Posterior vena cava (tissue), 2 donors: ENCODE results near the gene CGNL1. TPM values are rescaled to one million over a fixed set of nuclear protein-coding genes. Genes with fewer than 3 reads are reported as not detected.
A peak's percentile ranks its signal among the peaks of the same experiment; 100 is the strongest.

Source experiments
- DNase-seq: peaks from one replicate; pipeline ENCODE4 v3.0.0-alpha.2; 2020; ENCODE audit warnings: low spot score
- intact Hi-C, 2 donors: fragments of 100-400 bp; cut with DNase I; formaldehyde crosslinking; loops; one replicate each; pipeline versions ENCODE4 v1.14.1 to v1.14.2; 2022 to 2023
- total RNA-seq, 2 donors: library from RNA; stranded (reverse); fragmentation: NEBNext Ultra II Directional; extraction: Animal tissue kit (Norgen Biotek cat#: 25700); gene quantifications; one replicate each; pipeline ENCODE4 v1.2.1, GENCODE V29; 2021
- donor health status: DM: yes; HTN: yes; CAD: no.
- donor health status: DM: yes; HTN: yes; CAD: no.

The CGNL1 gene
- total RNA-seq, 2 donors from 2014 or later: 20.0 to 24.4 TPM

- intact Hi-C loops: no loop called here
- DNase-seq: no peak
Measured at GRCh38 chr15:57411945-57412768, 35.9 kb downstream of the CGNL1 start.

DNA sequence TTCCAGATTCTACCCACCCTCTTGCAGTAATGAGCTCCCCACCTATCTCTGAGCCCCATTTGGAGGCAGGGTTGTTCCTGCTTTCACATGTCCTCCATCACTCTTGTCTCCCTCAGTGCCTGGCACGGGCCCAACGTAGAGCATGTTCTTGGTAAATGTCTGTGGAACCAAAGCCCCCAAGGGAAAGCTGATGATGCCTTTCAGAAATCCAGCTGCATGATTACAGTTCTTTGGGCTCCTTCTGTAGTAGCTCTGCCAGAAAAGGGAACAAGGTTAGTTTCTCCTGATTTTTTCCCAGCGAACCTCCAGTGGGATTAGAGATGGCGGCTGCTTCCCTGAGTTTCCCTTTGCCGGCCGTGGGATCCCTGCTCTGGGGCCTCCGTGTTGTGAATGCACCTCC is 39.3 kb downstream of the CGNL1 start:
- no peak for DNase-seq
- intact Hi-C loops: no loop called here

GRCh38 chr15:57418635-57419034 is 42.3 kb downstream of the CGNL1 start:
- intact Hi-C loops: no loop called here
- no peak for DNase-seq

- DNase-seq: no peak
- intact Hi-C loops: no loop called here
Measured at GRCh38 chr15:57419335-57419734, 43.0 kb downstream of the CGNL1 start.

DNA sequence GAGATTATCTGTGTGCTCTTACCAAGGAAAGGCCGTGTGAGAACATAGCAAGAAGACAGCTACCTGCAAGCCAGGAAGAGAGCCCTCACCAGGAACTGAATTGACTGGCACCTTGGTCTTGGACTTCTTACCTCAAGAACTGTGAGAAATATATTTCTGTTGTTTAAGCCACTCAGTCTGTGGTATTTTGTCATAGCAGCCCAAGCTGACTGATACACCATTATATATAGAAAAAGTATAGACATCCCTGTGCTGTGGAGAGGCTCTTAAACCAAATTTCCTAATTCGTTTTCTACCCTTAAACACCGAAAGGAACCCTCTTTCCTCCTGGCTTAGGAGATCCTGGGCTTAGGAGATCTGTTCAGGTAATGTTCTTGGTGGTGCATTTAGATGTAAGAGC is 44.8 kb downstream of the CGNL1 start:
- intact Hi-C loops: no loop called here
- DNase-seq: no peak

DNA sequence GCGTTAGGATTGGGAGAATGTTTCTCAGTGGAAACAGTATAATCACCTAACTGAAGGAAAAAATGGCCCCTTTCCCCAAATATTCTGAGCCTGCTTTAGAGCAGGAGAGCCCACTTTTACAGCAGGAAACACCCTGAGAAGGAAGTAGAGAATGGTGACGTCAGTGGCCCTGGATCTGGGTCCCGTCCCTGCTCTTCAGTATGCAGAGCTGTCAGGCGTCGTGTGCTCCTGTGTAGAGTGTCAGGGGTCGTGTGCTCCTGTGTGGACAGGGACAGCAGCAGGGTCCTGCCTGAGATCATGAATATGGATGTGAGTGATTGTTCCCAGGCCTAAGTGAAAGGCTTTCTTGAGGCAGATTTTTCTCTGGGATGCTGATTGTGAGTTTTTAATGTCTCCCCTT is 45.2 kb downstream of the CGNL1 start:
- DNase-seq: no peak
- intact Hi-C loops: no loop called here

- no peak for DNase-seq
- intact Hi-C loops: no loop called here
Measured at GRCh38 chr15:57422113-57422754, 45.9 kb downstream of the CGNL1 start.

- intact Hi-C loops: no loop called here
- DNase-seq: no peak
Measured at GRCh38 chr15:57423599-57424140, 47.4 kb downstream of the CGNL1 start.

- intact Hi-C loops: no loop called here
- no peak for DNase-seq
Measured at GRCh38 chr15:57424628-57425405, 48.5 kb downstream of the CGNL1 start.

DNA sequence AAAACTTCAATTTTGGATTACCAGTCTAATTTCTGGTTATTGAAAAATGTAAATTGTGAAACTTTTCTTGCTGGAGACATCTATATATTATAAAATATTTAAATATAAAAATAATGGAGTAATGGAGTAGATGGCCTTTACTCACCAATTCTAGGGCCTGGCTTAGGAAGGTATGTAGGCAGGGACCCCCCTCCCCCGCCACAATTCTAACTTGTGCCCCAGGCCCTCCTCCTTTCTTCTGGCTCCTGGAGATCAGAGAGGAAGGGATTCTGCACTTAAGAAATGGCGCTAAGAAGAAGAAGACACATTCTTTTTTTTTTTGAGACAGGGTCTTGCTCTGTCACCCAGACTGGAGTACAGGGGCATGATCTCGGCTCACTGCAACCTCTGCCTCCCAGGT is 49.5 kb downstream of the CGNL1 start:
- intact Hi-C loops: no loop called here
- DNase-seq: no peak

DNA sequence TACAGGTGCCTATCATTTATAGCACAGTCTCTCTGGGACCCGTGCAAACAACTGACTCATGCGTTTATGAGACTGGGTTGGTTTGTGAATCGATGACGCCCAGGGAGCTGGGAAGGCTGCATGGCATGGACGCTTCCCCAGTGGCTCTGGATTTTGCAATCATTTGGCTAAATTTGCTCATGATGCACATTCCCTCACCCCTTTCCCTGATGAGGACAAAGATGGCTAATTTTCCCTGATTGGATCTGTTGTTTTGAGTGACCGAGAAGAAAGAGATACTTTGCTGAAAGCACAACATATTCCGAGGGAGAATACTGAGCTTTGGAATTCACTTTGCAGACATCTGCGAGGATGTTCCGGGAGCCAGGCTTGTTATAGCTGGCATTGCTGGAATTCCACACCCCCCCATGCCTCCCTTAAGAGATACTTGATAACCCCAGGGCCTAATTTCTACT is 51.1 kb downstream of the CGNL1 start:
- intact Hi-C loops: no loop called here

DNA sequence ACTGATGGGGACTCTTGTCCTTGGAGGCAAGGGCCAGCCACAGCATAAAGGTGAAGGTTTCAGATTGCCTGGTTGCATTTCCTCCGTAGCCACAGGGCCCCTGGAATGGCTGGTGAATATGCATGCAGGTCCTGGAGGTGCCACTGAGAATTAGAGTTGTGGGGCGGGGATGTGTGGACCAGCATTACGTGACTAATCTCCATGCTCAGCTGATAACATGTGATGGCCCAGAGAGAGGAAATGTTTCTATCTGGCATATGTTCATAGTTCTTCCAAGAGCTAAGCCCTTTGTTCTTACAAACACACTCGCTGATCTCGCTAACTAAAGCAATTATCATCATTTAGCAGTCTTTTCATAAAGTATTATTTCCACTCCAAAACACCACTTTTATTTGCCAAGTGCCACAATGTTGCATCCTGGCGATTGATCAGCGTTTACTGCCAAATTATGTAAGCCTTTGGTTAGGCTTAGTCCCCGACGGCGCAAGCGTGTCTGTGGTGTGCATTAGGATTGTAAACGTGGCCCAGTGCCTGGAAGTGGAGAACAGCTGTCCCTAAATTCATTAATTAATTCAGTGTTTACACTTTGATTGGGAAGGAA is 55.9 kb downstream of the CGNL1 start:
- no peak for DNase-seq
- intact Hi-C loops: no loop called here

More for the DNA sequence above, 51.1 kb downstream of the CGNL1 start:
- DNase-seq: peak; percentile 86

DNA sequence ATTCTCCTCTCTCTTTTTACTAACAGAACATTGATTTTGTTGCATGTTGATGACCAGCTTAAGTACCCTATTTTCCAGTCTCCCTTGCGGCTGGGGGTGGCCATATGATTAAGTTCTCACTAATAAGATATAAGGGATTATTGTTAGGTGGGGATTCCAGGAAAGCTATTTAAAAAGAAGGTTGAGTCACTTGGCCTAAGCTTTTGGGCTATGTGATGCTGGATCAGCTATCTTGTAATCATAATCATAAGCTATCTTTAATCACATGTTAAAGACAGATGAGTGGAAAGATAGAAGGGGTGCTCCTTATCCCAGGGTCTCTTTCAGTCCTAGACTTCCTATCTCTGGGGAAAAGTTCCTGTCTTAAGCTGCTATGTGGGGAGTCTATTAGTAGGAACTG is 59.9 kb downstream of the CGNL1 start:
- intact Hi-C loops: no loop called here
- DNase-seq: no peak

DNA sequence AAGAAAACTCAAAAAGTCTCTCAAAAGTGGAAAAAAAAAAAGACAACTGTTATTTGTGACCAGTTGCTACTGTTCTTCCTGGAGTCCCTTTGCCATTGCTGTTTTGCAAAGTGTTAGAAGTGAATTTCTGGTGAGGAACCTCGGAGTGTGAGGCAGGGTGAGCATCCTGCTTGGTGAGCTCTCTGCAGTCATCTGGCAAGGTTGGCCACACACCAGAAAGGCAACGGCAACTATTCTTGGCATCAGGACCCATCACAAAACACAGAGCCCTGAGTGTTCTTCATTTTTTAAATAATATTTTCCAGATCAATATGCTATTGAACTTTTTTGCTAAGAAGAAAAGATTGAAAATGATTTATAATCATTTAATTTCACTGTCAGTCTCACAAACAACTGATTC is 60.7 kb downstream of the CGNL1 start:
- no peak for DNase-seq
- intact Hi-C loops: no loop called here

DNA sequence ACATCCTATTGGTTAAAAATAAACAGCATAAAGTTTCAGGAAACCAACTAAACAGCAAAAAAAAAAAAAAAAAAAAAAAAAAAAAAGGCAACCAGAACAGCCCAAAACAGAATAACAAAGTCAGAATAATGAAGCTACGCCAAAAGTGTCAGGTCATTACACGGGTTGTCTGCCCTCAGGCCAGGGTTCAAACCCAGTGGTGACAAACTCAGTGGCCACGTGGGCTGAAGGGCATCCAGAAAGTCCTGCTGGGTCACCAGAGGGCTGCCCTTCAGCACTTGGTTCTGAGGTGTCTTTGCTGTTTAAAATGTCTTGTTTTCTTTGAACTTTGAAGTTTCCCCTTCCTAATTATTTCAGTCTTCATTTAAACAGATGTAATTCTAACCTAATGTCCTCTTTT is 61.3 kb downstream of the CGNL1 start:
- DNase-seq: no peak
- intact Hi-C loops: no loop called here

DNA sequence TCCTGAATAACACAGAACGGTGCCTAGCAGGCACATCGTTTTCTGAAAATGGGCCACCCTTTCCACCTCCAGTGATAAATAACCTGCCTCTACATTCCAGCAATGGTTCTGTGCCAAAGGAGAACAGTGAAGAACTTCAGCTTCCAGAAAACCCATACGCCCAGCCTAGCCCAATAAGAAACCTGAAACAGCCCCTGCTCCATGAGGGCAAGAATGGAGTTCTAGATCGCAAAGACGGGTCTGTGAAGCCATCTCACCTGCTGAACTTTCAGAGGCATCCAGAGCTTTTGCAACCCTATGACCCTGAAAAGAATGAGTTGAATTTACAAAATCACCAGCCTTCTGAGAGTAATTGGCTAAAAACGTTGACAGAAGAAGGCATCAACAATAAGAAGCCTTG is 61.9 kb downstream of the CGNL1 start:
- DNase-seq: no peak
- intact Hi-C loops: no loop called here

GRCh38 chr15:57439128-57440027 is 63.1 kb downstream of the CGNL1 start:
- no peak for DNase-seq
- intact Hi-C loops: no loop called here

- no peak for DNase-seq
- intact Hi-C loops: no loop called here
Measured at GRCh38 chr15:57440167-57440566, 63.9 kb downstream of the CGNL1 start.

GRCh38 chr15:57440799-57441198 is 64.5 kb downstream of the CGNL1 start:
- intact Hi-C loops: no loop called here
- no peak for DNase-seq
